HTR-8/SVneo (cell line): ENCODE measurements around the gene SNX25.
A peak's percentile ranks its signal among the peaks of the same experiment; 100 is the strongest.
"Not testable (repeated sequence)": the region's sequence is repeated elsewhere in the genome, so short reads cannot be mapped to it uniquely, and the experiment has no call there.

ENCODE experiments used
- DNase-seq: peaks from one replicate; pipeline ENCODE4 v3.0.0; 2011; ENCODE audit warnings: low spot score, mixed read lengths; ENCODE audit not compliant: insufficient read length
- FAIRE-seq: peaks from 2 replicates; lab custom pipeline; 2011; peaks lifted over from hg19 to GRCh38; lab: Jason Lieb, UNC

The SNX25 gene

DNA sequence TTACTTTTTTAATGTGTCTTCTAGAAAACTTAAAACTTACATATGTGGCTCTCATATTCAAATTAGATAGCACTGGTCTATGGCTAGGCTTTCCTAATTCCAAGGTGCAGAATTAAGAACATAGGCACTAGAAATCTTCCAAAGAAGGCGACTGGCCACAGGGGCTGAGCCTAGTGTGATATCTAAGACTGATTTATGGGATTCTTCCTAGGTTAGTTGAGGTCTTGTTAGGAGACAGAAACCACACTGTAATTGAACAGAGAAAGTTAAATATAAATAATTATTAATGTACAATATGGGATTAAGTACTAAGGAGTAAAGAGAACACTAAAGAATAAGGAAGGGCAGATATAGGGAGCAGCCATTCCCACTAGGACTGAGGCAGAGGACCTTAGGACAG is 48.3 kb downstream of the SNX25 start:
- no peak for FAIRE-seq
- DNase-seq, result no peak

DNA sequence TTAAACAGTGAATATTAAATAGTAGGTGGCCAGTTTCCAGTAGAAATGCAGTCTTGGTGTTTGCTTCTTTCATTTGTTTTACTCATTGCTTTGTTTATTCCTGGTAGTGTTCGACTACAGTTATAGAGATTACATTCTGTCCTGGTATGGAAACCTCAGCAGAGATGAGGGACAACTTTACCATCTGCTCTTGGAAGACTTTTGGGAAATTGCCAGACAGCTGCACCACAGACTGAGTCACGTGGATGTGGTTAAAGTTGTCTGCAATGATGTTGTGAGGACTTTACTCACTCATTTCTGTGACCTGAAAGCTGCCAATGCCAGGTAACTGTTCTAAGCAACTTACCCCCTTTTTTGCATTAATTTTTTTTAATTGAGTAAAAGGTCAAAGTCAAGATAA is 49.3 kb downstream of the SNX25 start:
- peak; percentile 95 for FAIRE-seq
- not testable (repeated sequence) for DNase-seq

DNA sequence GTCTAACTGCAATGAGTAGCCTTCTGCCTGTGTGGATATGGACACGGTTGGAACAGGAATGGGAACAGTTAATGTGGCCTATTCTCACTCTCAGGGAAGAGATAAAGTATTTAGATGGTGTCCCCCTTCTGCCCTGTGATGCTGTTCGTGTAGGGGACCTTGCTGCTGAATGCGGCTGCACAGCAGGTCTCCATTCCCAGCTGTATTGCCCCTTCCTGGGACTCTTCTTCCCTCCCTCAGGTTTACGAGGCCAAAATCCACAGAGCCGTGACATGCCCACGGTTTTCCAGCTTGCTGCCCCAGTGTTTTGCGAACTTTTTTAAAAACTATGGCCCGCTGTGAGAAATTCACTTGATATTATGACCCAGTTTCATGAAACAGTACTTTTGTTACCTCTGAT is 50.3 kb downstream of the SNX25 start:
- no peak for FAIRE-seq
- DNase-seq, result no peak

GRCh38 chr4:185261946-185262345 is 52.5 kb downstream of the SNX25 start:
- DNase-seq, result no peak
- no peak for FAIRE-seq

- no peak for FAIRE-seq
- DNase-seq, result no peak
Measured at GRCh38 chr4:185263419-185263818, 54.0 kb downstream of the SNX25 start.

- peak; percentile 45 for DNase-seq
- peak; percentile 20 for FAIRE-seq
Measured at GRCh38 chr4:185265942-185266341, 56.5 kb downstream of the SNX25 start.

GRCh38 chr4:185269286-185269685 is 59.9 kb downstream of the SNX25 start:
- DNase-seq (no peak), FAIRE-seq (no peak)

- no peak for FAIRE-seq
- DNase-seq, result no peak
Measured at GRCh38 chr4:185270037-185270436, 60.6 kb downstream of the SNX25 start.

- FAIRE-seq, result no peak
Measured at GRCh38 chr4:185270885-185271284, 61.5 kb downstream of the SNX25 start.

DNA sequence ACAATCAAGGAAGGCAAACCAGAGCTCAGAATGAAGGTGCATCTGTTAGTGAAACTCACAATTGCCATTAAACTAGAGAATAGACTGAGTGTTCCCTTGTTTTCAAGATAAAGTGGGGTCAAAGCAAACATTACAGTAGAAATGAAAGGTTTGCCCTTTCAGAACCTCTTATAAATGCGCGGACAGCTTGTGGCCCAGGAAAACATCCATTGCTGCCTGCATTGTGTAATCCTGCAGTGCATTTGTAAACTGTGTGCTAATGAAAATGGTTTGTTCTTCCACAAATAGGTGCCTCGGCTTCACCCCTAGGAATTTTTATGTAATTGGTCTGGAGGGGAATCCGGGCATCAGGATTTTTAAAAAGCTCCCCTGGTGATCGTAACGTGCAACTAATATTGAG is 62.8 kb downstream of the SNX25 start:
- DNase-seq (no peak), FAIRE-seq (no peak)

More at GRCh38 chr4:185270885-185271284, 61.5 kb downstream of the SNX25 start:
- no peak for DNase-seq

- FAIRE-seq (no peak), DNase-seq (no peak)
Measured at GRCh38 chr4:185275501-185275900, 66.1 kb downstream of the SNX25 start.

- FAIRE-seq (no peak), DNase-seq (no peak)
Measured at GRCh38 chr4:185276036-185276435, 66.6 kb downstream of the SNX25 start.

GRCh38 chr4:185278716-185279115 is 69.3 kb downstream of the SNX25 start:
- DNase-seq, result no peak
- FAIRE-seq, result no peak

DNA sequence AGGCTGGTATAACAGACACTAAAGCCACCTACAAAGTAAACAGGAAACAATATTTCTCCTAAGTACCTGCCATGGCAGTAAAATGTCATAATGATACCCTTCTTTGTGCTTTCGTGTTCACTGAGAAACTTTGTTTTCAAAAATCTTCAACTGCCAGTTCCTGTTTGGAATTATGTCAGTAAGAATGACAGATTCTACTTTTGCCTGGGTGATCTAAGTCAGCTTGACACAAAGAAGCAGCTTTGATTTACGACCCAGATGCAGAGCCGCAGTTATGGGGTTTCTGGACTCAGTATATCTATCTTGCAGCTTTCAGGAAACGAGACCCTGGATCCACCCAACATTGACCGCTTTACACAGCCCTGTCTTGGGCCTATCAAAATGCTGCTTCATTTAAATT is 71.2 kb downstream of the SNX25 start:
- FAIRE-seq (no peak), DNase-seq (no peak)

GRCh38 chr4:185282968-185283367 is 73.6 kb downstream of the SNX25 start:
- no peak for FAIRE-seq
- DNase-seq, result no peak

- FAIRE-seq (no peak), DNase-seq (no peak)
Measured at GRCh38 chr4:185283723-185284122, 74.3 kb downstream of the SNX25 start.

DNA sequence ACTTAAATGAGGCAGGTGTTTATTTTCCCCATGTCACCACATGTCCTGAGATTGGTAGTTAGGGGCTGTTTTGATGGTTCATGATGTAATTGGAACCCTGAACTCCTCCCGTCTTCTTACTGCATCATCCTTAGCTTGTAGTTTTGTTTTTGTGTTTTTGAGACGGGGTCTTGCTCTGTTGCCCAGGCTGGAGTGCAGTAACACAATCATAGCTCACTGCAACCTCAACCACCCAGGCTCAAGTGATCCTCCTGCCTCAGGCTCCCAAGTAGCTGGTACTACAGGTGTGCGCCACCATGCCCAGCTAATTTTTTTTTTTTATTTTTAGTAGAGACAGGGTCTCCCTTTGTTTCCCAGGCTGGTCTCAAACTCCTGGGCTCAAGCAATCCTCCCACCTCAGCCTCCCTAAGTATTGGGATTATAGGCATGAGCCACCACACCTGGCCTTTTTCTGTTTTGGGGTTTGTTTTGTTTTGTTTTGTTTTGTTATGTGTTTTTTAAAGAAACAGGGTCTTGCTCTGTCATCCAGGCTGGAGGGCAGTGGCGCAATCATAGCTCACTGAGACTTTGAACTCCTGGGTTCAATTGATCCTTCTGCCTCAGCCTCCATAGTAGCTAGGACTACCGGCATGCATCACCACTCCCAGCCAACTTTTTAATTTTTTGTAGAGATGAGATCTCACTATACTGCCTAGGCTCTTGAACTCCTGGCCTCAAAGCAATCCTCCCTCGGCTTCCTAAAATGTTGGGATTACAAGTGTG is 76.4 kb downstream of the SNX25 start:
- no peak for DNase-seq
- FAIRE-seq, result no peak

- no peak for FAIRE-seq
- DNase-seq, result no peak
Measured at GRCh38 chr4:185286571-185286970, 77.2 kb downstream of the SNX25 start.

- DNase-seq (no peak), FAIRE-seq (no peak)
Measured at GRCh38 chr4:185287031-185287430, 77.6 kb downstream of the SNX25 start.

GRCh38 chr4:185290018-185290607 is 80.7 kb downstream of the SNX25 start:
- FAIRE-seq (no peak), DNase-seq (no peak)

- no peak for DNase-seq
- no peak for FAIRE-seq
Measured at GRCh38 chr4:185290656-185291055, 81.3 kb downstream of the SNX25 start.

- no peak for FAIRE-seq
Measured at GRCh38 chr4:185293202-185293601, 83.8 kb downstream of the SNX25 start.

More at GRCh38 chr4:185293202-185293601, 83.8 kb downstream of the SNX25 start:
- no peak for DNase-seq
